HG03571 (cell line): Measurements from ENCODE around the gene WDR49.
"Not testable (repeated sequence)": the region's sequence is repeated elsewhere in the genome, so short reads cannot be mapped to it uniquely, and the experiment has no call there.

ENCODE experiments used
- ATAC-seq: cut with Tn5 transposase; IDR thresholded peaks from one replicate; pipeline ENCODE4 v1.9.1; 2021; ENCODE audit not compliant: unreplicated experiment

WDR49 gene

GRCh38 chr3:167615030-167615429, 38.7 kb downstream of the WDR49 start:
- no peak for ATAC-seq

- not testable (repeated sequence) for ATAC-seq
Measured at GRCh38 chr3:167614196-167614595, 39.5 kb downstream of the WDR49 start.

GRCh38 chr3:167611718-167612117, 42.0 kb downstream of the WDR49 start:
- ATAC-seq = no peak

GRCh38 chr3:167609156-167609555, 44.6 kb downstream of the WDR49 start:
- ATAC-seq = no peak

GRCh38 chr3:167606836-167607235, 46.9 kb downstream of the WDR49 start:
- no peak for ATAC-seq

- ATAC-seq = no peak
Measured at GRCh38 chr3:167605871-167606270, 47.9 kb downstream of the WDR49 start.

GRCh38 chr3:167602041-167602440, 51.7 kb downstream of the WDR49 start:
- ATAC-seq = no peak

- ATAC-seq = no peak
Measured at GRCh38 chr3:167587651-167588050, 66.1 kb downstream of the WDR49 start.

- ATAC-seq = no peak
Measured at GRCh38 chr3:167575000-167575600, 78.6 kb downstream of the WDR49 start.

- ATAC-seq = no peak
Measured at GRCh38 chr3:167572991-167573390, 80.8 kb downstream of the WDR49 start.

- no peak for ATAC-seq
Measured at GRCh38 chr3:167568634-167569033, 85.1 kb downstream of the WDR49 start.

GRCh38 chr3:167565489-167565888, 88.3 kb downstream of the WDR49 start:
- ATAC-seq = no peak

GRCh38 chr3:167564612-167565011, 89.1 kb downstream of the WDR49 start:
- ATAC-seq = no peak

- ATAC-seq = no peak
Measured at GRCh38 chr3:167559924-167560323, 93.8 kb downstream of the WDR49 start.

- ATAC-seq = no peak
Measured at GRCh38 chr3:167554898-167555297, 98.8 kb downstream of the WDR49 start.

- ATAC-seq = no peak
Measured at GRCh38 chr3:167538081-167538480, 115.7 kb downstream of the WDR49 start.

- no peak for ATAC-seq
Measured at GRCh38 chr3:167521006-167521355, 132.8 kb downstream of the WDR49 start.

- ATAC-seq = no peak
Measured at GRCh38 chr3:167520266-167521005, 133.3 kb downstream of the WDR49 start.

- no peak for ATAC-seq
Measured at GRCh38 chr3:167507954-167508353, 145.8 kb downstream of the WDR49 start.

- no peak for ATAC-seq
Measured at GRCh38 chr3:167502401-167502800, 151.3 kb downstream of the WDR49 start.

- ATAC-seq = no peak
Measured at GRCh38 chr3:167501941-167502340, 151.8 kb downstream of the WDR49 start.

GRCh38 chr3:167497903-167498302, 155.8 kb downstream of the WDR49 start:
- no peak for ATAC-seq

- ATAC-seq = no peak
Measured at GRCh38 chr3:167493244-167493643, 160.5 kb downstream of the WDR49 start.
